GM13976 (cell line): ENCODE results near the gene DELE1.

Experiments
- DNase-seq: peaks from one replicate; pipeline ENCODE4 v3.0.0; 2012; ENCODE audit warnings: low spot score
- CTCF ChIP-seq: IDR thresholded peaks from 2 replicates; pipeline ENCODE4 v1.5.1; 2012; ENCODE audit warnings: borderline replicate concordance, mild to moderate bottlenecking; ENCODE audit not compliant: insufficient read depth; ENCODE audit errors: extremely low read depth, missing control alignments, control extremely low read depth
- in situ Hi-C: fragments of 300-500 bp; cut with MboI; formaldehyde crosslinking; loops from one replicate; pipeline ENCODE4 v1.12.0; 2022; ENCODE audit warnings: low sequenced_read_pairs, mixed read lengths, inconsistent platforms; ENCODE audit not compliant: unreplicated experiment

DELE1 gene

GRCh38 chr5:141923448-141924313 is at the start of gene DELE1:
Gene DELE1 (plus strand): TSS chr5:141923871. CDS start chr5:141923942, 71 bp downstream.
- TF ChIP-seq CTCF, result no peak
- in situ Hi-C loops, result no loop called here
- peak; percentile 96 for DNase-seq

- no peak for DNase-seq
- in situ Hi-C loops, result loop anchor here (10.0 kb wide), 1 partner anchor 179 kb away; no protein-coding TSS in a partner anchor
- no peak for TF ChIP-seq CTCF
These were observed 49.8 kb upstream of the DELE1 start for GRCh38 chr5:141873933-141874261.

- no peak for DNase-seq
- TF ChIP-seq CTCF, result no peak
- in situ Hi-C loops, result loop anchor here (10.0 kb wide), 1 partner anchor 180 kb away; no protein-coding TSS in a partner anchor
These were observed 49.3 kb upstream of the DELE1 start for GRCh38 chr5:141874262-141874964.

GRCh38 chr5:141875022-141875740 is 48.5 kb upstream of the DELE1 start:
- in situ Hi-C loops, result loop anchor here (10.0 kb wide), 1 partner anchor 180 kb away; no protein-coding TSS in a partner anchor
- DNase-seq, result no peak
- no peak for TF ChIP-seq CTCF

GRCh38 chr5:141875795-141876627 is 47.7 kb upstream of the DELE1 start:
- DNase-seq, result no peak
- in situ Hi-C loops, result loop anchor here (10.0 kb wide), 1 partner anchor 181 kb away; no protein-coding TSS in a partner anchor
- no peak for TF ChIP-seq CTCF
